ENCODE measurements around the gene PWP2.
"Not testable (repeated sequence)": the region's sequence is repeated elsewhere in the genome, so short reads cannot be mapped to it uniquely, and the experiment has no call there.

DNA sequence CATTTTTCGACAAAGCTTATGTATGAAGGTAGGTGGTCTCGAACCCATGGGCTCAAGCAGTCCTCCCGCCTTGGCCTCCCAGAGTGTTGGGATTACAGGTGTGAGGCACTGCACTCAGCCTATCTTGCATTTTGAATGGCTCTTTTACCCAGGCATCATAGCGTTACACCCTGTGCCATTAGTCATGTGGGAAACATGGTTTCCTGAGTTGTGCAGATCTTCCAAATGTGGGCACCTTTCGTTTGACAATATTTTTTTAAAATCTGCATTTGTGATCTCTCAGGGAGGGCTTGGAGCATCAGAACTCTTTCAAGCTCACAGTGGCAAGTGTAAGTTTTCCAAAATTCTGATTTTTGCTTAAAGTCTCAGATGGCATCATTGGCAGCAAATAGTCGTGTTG is 8.7 kb upstream of the PWP2 start:
- TF ChIP-seq POU6F1 (CRISPR knock-in tag; IDR thresholded peaks at IDR 0.05; ENCODE audit: borderline replicate concordance, low read depth); ZC3H10 (CRISPR knock-in tag; IDR thresholded peaks at IDR 0.05); SNAI2 (CRISPR knock-in tag; IDR thresholded peaks at IDR 0.05); ZFP3 (CRISPR knock-in tag; IDR thresholded peaks at IDR 0.05); ARNTL (CRISPR knock-in tag; IDR thresholded peaks at IDR 0.05; ENCODE audit: borderline replicate concordance, low read depth): not testable (repeated sequence)
- TF ChIP-seq, protein P1, sequence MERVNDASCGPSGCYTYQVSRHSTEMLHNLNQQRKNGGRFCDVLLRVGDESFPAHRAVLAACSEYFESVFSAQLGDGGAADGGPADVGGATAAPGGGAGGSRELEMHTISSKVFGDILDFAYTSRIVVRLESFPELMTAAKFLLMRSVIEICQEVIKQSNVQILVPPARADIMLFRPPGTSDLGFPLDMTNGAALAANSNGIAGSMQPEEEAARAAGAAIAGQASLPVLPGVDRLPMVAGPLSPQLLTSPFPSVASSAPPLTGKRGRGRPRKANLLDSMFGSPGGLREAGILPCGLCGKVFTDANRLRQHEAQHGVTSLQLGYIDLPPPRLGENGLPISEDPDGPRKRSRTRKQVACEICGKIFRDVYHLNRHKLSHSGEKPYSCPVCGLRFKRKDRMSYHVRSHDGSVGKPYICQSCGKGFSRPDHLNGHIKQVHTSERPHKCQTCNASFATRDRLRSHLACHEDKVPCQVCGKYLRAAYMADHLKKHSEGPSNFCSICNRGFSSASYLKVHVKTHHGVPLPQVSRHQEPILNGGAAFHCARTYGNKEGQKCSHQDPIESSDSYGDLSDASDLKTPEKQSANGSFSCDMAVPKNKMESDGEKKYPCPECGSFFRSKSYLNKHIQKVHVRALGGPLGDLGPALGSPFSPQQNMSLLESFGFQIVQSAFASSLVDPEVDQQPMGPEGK (CRISPR knock-in tag; IDR thresholded peaks at IDR 0.05; ENCODE audit: borderline replicate concordance): not testable (repeated sequence)
